ENCODE results near the gene HMGCL. TPM values are rescaled to one million over a fixed set of nuclear protein-coding genes. Genes with fewer than 3 reads are reported as not detected.

HMGCL gene
- total RNA-seq, 1 donor from 2014 or later: 30.0 TPM

DNA sequence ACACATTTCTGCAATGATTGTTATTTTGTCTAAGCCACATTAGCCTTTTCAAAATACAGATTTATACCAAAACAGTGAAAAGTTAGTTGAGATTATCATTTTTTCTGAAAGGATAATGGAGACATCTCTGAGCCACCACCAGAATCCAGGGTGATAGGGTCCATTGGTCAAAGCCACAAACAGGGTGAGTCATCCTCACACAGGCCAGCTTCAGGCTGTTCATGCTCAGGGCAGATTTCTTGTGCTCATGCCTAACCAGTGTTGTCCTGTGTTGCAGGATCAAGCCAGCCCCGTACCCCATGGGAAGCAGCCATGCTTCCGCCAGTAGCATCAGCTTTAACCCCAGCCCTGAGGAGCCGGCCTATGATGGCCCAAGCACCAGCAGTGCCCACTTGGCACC lies 68.6 kb downstream of the HMGCL start:
- no peak for DNase-seq (ENCODE audit: low spot score)
- TF ChIP-seq, protein P1, sequence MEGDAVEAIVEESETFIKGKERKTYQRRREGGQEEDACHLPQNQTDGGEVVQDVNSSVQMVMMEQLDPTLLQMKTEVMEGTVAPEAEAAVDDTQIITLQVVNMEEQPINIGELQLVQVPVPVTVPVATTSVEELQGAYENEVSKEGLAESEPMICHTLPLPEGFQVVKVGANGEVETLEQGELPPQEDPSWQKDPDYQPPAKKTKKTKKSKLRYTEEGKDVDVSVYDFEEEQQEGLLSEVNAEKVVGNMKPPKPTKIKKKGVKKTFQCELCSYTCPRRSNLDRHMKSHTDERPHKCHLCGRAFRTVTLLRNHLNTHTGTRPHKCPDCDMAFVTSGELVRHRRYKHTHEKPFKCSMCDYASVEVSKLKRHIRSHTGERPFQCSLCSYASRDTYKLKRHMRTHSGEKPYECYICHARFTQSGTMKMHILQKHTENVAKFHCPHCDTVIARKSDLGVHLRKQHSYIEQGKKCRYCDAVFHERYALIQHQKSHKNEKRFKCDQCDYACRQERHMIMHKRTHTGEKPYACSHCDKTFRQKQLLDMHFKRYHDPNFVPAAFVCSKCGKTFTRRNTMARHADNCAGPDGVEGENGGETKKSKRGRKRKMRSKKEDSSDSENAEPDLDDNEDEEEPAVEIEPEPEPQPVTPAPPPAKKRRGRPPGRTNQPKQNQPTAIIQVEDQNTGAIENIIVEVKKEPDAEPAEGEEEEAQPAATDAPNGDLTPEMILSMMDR (IDR thresholded peaks at IDR 0.05; ENCODE audit: unreplicated experiment): no peak
- Mint-ChIP-seq H3K27ac (ENCODE audit: unreplicated experiment) (no peak overlapping the region), H3K27me3 (ENCODE audit: unreplicated experiment) (peaks cover 2% of the 10 kb centered on the region), H3K4me3 (ENCODE audit: unreplicated experiment) (peak overlapping the region; percentile 34), H3K4me1 (ENCODE audit: unreplicated experiment) (no peaks in the 10 kb centered on the region), H3K9me3 (ENCODE audit: unreplicated experiment) (no peaks in the 10 kb centered on the region), H3K36me3 (ENCODE audit: low read depth, unreplicated experiment) (peaks cover 51% of the 10 kb centered on the region)

DNA sequence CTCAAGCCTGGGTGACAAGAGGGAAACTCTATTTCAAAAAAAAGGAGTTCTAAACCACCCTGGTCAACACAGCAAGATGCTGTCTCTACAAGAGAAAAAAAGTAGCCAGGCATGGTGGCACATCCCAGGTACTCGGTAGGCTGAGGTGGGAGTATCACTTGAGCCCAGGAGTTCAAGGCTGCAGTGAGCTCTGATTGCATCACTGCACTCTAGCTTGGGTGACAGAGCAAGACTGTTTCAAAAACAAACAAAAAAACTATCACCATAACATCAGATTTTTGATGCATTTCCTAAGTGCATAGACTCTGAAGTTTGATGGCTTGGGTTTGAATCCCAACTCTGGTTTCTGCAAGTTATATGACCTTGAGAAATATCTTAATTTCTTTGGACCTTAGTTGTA lies 72.3 kb downstream of the HMGCL start:
- Mint-ChIP-seq H3K36me3 (ENCODE audit: low read depth, unreplicated experiment) (peaks cover 47% of the 10 kb centered on the region), H3K9me3 (ENCODE audit: unreplicated experiment) (no peaks in the 10 kb centered on the region), H3K27ac (ENCODE audit: unreplicated experiment) (no peak overlapping the region), H3K4me1 (ENCODE audit: unreplicated experiment) (peaks cover 1% of the 10 kb centered on the region), H3K4me3 (ENCODE audit: unreplicated experiment) (no peak overlapping the region), H3K27me3 (ENCODE audit: unreplicated experiment) (no peaks in the 10 kb centered on the region)
- DNase-seq (ENCODE audit: low spot score): no peak
- TF ChIP-seq, protein P1 (IDR thresholded peaks at IDR 0.05; ENCODE audit: unreplicated experiment): no peak

Other genes with a start within 250 kb of the HMGCL start
- 1,285 TPM for gene RPL11, start 133.6 kb downstream of the HMGCL start, total RNA-seq (ENCODE audit: unreplicated experiment)
- gene ELOA, start 82.0 kb downstream of the HMGCL start, total RNA-seq (ENCODE audit: unreplicated experiment): 54.4 TPM
- 35.4 TPM for gene PITHD1, start 47.0 kb downstream of the HMGCL start, total RNA-seq (ENCODE audit: unreplicated experiment)
- gene LYPLA2, start 34.3 kb downstream of the HMGCL start, total RNA-seq (ENCODE audit: unreplicated experiment): 138 TPM
- gene GALE, start 24.7 kb downstream of the HMGCL start, total RNA-seq (ENCODE audit: unreplicated experiment): 33.9 TPM
- 6.1 TPM for gene FUCA1, start 42.9 kb upstream of the HMGCL start, total RNA-seq (ENCODE audit: unreplicated experiment)
- gene CNR2, start 87.9 kb upstream of the HMGCL start, total RNA-seq (ENCODE audit: unreplicated experiment): not detected
- gene PNRC2, start 134.4 kb upstream of the HMGCL start, total RNA-seq (ENCODE audit: unreplicated experiment): 113 TPM
- 101 TPM for gene SRSF10, start 154.9 kb upstream of the HMGCL start, total RNA-seq (ENCODE audit: unreplicated experiment)